Endothelial cell of hepatic sinusoid (primary cell): ENCODE measurements around the gene STARD13.
"Not testable (repeated sequence)": the region's sequence is repeated elsewhere in the genome, so short reads cannot be mapped to it uniquely, and the experiment has no call there.

Experiments
- in situ Hi-C: cut with HindIII; loops from 2 replicates; pipeline ENCODE4 v1.10.0; 2017; ENCODE audit warnings: low sequenced_read_pairs

Gene STARD13

GRCh38 chr13:33258808-33259193 lies 26.8 kb downstream of the STARD13 start:
- in situ Hi-C loops = no loop called here

GRCh38 chr13:33257841-33258807 lies 27.4 kb downstream of the STARD13 start:
- in situ Hi-C loops = no loop called here

DNA sequence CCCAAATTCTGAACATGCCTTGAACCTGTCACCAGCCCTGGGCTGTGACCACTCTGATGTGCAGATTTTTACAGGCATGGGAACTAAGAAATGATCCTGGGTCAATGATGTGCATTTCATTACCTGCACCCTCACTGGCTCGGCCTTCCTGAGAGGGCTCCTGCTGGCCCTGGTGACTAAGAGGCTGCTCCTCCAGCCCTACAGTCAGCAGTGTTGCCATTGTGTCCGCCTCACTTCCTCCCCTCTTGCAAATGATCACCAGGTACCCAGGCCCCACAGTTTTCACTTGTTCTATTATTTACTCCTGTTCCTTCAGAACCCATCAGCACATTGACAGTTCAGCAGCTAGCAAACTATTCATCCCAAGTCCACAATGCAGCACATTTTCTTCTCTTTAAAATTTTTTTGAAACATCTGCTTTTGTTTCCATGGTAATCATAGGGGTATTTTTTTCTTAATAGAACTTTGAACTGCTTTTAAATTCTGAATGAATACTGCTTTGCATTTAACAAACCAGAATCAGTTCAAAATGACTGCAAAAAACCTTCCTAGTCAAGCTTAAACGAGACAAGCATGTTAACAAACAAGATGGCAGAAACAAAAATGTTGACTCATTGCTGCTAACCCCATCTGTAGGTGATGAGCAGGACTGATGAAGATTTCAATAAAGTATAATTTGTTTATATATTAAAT lies 29.3 kb downstream of the STARD13 start:
- in situ Hi-C loops = no loop called here

DNA sequence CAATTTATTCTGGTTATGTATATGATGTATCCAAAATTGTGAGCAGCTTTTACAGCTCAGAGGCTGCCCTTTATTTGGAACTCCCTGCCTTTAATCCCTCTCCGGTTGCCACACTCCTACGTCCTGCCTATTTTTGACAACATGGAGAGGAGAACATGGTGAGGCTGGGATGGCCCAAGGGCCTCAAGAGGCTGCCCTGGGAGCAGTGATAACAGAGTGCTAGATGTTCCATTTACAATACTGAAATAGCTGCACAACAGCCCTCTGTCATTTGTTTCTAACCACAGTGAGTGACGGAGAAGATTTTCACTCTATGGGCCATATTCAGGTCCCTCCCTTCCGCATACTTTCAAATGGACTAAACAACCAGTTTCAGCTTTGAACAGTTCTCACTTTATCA lies 33.4 kb downstream of the STARD13 start:
- in situ Hi-C loops = no loop called here

DNA sequence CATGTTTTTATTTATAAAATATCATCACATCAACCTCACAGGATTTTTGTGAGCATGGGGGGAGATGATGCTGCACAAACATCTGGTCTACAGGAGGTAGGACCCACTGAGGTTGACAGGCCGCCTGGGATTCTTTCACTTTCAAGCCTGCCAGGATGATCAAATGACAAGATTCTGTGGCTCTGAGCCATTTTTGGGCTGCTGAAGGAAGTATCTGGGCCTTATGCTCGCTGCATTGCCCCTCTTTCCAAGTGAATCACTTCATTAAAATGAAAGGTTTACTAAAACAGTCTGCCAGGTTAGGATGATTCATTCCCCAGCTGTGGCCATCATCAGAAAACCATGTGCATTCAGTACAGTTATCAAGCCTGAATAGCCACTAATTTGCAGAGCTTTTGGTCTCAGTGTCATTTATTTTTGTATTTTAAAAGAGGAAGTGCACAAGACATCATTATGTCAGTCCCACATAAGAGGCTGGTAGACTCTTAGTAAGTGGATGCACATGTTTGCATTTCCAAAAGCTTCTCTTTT lies 34.4 kb downstream of the STARD13 start:
- in situ Hi-C loops = no loop called here

GRCh38 chr13:33250609-33251008 lies 34.9 kb downstream of the STARD13 start:
- in situ Hi-C loops = no loop called here

DNA sequence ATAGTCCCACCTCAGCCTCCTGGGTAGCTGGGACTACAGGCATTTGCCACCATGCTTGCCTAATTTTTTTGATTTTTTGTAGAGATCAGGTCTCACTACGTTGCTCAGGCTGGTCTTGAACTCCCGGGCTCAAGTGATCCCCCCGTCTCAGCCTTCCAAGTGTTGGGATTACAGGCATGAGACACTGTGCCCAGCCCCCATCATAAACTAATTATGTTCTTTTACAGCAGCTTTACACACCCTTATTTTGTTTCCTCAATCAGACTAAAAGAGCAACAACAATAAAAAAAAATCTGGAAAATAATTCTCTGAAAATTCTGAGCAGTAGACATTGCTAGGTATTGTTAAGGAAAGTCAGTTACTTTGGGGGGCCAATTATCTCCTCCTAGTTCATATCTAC lies 35.7 kb downstream of the STARD13 start:
- in situ Hi-C loops = no loop called here

GRCh38 chr13:33249066-33249465 lies 36.5 kb downstream of the STARD13 start:
- in situ Hi-C loops = no loop called here

DNA sequence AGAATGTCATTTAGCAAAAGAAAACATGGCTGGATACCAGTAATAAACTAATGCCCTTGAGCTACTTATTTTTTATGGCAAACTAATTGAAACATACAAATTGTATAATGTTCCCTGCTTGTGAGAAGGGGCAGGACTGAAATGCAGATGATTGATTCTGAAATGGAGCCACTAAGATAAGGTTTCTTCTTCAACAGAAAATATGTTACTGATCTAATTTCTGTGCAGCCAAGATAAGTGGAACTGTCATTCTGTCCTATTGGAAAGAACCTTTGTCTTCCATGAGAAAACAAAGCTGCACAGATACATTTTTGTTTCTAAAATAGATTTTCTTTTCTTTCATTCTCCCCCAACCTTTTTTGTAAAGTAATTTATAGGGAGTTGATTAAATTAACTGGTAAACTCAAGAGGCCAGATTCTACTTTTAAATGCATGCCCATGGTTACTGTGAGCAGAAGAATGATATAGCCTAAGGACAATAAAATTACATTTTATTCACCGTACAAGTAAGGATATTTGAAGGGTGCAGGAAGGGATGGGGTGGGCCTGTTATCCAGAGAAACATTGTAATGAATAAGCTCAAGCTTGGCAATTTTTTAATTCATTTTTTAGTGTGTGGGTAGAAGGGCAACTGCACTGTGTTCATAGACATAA lies 39.9 kb downstream of the STARD13 start:
- in situ Hi-C loops = no loop called here

GRCh38 chr13:33244907-33245287 lies 40.7 kb downstream of the STARD13 start:
- in situ Hi-C loops = no loop called here

DNA sequence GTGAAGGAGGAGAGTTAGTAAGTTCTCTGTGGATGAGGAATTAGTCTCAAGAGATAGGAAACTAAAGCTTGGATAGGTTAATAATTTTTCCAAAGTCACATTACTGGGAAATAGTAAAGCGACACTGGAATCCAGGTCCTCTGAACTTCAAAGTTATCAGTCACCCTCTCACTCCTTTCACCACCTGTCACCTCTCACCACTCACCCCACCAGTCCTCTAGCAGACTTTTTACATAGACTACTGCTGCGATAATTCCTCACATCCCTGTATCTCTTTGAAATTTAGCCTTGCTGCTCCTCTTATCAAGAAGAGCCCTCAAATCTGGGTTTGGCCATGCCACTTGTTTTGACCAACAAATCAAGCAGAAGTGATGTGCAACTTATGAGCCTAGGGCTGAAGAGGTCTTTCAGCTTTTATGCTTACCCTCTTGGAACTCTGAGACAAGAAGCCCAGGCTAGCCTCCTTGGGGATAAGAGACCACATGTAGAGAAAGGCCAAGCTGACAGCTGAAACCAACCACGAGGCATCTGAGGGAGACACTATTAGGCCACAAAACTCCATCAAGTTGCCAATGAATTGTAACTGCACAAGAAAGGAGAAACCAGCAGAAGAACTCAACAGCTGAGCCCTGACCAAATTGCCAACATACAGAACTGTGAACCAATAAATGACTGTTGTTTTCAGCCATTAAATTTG lies 41.2 kb downstream of the STARD13 start:
- in situ Hi-C loops = no loop called here

DNA sequence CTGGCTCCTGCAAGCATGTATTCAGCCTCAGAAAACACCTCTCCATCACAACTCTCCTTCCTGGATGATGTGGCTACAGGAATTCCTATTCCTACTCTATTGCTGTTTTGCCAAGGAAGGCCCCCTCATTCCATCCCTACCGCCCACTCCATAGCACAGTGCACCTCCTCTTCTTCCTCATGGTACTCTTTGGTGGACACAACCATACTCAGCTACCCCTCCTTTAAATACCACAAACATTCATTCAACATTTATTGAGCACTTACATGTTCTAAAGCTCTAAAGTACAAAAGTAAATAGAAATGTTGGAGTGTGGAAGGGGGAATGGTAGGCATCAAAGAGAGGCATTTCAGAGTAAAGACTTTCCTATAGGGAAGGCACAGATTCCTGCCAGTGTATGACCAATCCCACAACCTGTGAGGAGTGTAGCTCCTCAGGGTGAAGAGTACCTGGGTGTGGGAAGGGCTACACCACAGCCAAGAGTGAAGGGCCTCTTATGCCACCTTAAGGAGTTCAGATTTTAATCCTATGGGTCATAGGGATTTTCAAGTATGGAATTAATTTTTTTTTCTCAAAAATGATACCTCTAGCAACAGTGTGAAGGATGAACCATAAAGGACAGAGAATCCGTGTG lies 42.5 kb downstream of the STARD13 start:
- in situ Hi-C loops = no loop called here

DNA sequence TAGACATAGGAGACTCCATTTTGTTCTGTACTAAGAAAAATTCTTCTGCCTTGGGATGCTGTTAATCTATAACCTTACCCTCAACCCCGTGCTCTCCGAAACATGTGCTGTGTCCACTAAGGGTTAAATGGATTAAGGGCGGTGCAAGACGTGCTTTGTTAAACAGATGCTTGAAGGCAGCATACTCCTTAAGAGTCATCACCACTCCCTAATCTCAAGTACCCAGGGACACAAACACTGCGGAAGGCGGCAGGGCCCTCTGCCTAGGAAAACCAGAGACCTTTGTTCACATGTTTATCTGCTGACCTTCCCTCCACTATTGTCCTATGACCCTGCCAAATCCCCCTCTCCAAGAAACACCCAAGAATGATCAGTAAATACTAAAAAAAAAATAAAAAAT lies 43.2 kb downstream of the STARD13 start:
- in situ Hi-C loops = not testable (repeated sequence)

GRCh38 chr13:33236021-33236420 lies 49.5 kb downstream of the STARD13 start:
- in situ Hi-C loops = no loop called here

DNA sequence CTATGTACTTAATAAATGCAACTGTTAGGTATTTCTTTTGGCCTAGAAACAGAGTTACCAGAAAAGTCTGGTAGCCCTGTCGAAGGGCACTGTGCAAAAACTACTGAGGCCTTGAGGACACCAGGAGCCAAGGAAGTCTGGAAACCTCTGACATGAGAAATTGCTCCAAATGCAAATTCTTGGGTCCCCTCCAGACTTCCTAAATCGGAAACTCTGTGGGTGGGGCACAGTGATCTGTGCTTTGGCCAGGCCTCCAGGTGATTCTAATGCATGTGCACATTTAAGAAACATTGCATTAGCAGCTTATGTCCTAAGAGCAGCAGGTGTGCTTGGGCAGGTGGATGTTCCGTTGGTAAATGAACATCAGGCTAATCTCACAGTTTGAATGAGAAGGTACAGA lies 50.0 kb downstream of the STARD13 start:
- in situ Hi-C loops = no loop called here

DNA sequence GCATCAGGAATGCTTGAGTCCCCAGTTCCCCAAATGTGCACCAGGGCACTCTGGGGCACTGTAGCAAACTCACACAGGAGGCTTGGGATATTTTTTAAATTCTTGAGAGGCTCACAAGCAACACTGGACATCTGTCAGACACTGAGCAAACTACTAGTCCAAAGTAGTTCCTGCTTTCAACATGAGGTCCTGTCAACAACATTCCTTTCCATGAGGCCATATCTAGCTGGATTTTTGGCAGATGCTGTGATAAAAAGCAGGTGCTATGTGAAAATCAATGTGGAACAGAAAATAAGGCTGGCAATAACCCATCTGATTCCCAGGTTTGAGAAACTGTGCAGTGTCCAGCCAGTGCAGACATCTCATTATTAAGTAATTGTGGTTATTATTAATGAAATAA lies 50.5 kb downstream of the STARD13 start:
- in situ Hi-C loops = no loop called here

DNA sequence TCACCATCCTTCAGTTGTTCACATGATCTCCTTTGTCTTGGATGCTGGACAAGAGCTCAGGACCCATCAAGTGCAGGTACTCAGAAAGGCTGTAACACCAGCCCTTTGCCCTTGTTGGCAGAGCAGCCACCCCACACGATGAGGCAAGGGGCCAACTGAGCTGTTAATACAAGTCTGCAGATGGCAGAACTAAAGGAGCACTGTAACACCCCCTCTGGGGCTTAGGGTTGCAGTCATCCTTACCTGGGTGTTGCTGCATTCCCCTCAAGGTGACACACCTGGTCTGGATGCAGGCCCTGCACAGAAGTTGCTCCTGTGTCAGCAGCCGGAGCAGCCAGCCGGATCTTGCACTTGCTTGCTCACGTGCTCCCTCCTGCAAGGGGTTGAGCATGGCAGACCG lies 52.0 kb downstream of the STARD13 start:
- in situ Hi-C loops = no loop called here

GRCh38 chr13:33232883-33233282 lies 52.7 kb downstream of the STARD13 start:
- in situ Hi-C loops = no loop called here

DNA sequence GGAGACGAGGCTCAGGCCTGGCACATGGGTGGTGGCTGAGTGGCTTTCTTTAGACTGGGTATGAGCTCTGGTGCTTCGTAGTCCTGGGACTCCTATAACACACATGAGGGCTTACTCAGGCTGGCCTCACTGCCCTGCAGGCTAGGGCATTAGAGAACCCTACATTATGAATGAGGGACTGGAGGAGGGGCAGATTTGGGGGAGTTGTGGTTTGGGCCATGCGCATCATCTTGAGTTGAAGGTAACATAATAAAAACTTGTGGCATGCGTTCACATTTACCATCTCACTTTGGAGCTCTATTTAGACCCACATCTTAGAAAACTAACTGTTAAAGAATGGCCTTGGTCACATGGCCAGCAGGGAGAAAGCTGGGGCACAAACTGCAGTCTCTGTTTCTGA lies 54.2 kb downstream of the STARD13 start:
- in situ Hi-C loops = no loop called here

DNA sequence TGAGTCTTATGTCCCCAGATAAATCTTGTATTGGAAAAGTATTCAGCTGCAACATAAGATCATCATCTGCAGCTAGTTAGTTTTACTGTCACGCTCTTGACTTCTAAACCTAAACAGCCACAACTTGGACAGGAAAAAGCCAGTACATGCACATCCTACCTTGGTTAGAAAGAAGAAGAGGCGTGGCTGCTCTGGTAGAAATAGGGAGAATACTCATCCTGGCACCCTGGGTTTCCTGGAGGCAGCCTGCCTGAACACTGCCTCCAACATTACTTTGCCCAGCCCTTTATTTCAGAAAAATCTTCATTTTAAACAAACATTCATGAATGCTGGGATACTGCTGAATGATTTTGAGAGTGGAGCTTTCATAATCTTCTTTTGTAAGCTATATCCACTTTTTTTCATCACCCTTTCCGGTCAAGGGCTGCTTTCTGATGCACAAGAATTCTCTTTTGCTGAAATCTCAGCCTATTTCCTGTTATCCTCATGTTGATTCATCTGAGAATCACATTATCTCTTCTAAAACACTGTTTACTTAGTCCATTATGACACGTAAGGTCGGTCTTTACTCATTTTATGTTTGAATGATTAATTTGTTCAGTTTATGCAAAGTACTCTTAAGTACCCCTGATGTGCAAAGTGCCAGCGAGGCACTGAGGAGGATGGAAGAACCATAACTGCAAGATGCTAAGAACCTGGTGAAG lies 55.2 kb downstream of the STARD13 start:
- in situ Hi-C loops = no loop called here
